ENCODE results near the gene CD2AP. TPM values are rescaled to one million over a fixed set of nuclear protein-coding genes. Genes with fewer than 3 reads are reported as not detected.

The CD2AP gene
- total RNA-seq, 4 donors from 2014 or later: 21.2 to 34.4 (median 24.5) TPM

DNA sequence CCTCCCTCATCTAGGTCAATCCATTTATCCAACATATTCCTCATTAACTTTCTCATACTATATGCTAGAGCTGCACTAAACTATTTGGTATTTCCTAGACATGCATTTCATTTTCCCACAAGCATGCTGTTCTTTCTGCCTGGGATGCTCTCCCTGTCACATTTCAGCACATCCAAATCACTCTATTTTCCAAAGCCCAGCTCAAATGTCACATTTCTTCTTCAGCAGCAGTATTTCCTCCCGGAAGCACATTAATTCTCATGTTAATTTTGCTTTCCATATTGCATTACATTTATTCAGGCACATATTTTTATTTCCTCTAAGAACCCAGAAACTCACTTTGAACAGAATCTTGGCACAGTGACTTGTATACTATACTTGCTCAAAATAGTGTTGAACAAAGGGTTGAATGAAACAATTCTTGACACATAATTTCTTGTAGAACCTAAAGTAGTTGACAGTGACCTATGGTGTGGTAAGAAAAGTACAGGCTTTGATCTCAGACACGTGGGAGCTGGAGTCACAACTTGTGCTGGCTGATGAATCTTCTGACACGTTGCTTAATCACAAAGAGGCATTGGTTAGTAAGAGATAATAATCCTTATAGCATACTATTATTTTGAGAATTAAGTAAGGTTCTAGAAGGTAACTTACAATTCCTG is 30.8 kb upstream of the CD2AP start:
- TF ChIP-seq EP300 (IDR thresholded peaks at IDR 0.05) (no peak), POLR2A (IDR thresholded peaks at IDR 0.05) (no peak), POLR2AphosphoS5 (IDR thresholded peaks at IDR 0.05) (no peak)
- TF ChIP-seq, protein P1, sequence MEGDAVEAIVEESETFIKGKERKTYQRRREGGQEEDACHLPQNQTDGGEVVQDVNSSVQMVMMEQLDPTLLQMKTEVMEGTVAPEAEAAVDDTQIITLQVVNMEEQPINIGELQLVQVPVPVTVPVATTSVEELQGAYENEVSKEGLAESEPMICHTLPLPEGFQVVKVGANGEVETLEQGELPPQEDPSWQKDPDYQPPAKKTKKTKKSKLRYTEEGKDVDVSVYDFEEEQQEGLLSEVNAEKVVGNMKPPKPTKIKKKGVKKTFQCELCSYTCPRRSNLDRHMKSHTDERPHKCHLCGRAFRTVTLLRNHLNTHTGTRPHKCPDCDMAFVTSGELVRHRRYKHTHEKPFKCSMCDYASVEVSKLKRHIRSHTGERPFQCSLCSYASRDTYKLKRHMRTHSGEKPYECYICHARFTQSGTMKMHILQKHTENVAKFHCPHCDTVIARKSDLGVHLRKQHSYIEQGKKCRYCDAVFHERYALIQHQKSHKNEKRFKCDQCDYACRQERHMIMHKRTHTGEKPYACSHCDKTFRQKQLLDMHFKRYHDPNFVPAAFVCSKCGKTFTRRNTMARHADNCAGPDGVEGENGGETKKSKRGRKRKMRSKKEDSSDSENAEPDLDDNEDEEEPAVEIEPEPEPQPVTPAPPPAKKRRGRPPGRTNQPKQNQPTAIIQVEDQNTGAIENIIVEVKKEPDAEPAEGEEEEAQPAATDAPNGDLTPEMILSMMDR (IDR thresholded peaks at IDR 0.05): no peak
- Histone ChIP-seq H3K4me3 (no peak overlapping the region), H3K27me3 (no peaks in the 10 kb centered on the region), H3K36me3 (no peaks in the 10 kb centered on the region), H3K4me1 (no peaks in the 10 kb centered on the region), H3K27ac (no peak overlapping the region), H3K9me3 (no peaks in the 10 kb centered on the region)
- 0 to 26% methylated on average over 3 of the region's 3 CpGs for WGBS, 2 donors (ENCODE audit: low coverage in 1 of 2)
- no peak for ATAC-seq

DNA sequence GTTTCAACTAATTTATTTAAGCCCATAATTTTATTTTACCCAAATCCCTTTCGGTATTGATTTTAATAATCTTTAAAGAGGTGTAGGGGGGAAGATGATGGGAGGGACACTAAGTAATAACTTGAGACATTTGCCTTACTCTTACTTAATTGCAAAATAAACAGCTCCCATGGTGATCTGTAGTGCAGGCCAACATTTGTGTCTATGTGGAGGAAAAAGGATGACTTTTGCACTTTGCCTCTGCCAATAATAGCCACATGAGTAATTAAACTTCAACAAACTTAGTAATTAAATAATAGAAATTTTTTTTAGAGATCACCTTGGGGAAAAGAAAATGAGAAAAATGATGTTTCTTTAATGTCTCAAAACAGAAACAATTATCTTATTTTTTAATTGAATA is 29.9 kb upstream of the CD2AP start:
- Histone ChIP-seq H3K4me3 (no peak overlapping the region), H3K36me3 (no peaks in the 10 kb centered on the region), H3K9me3 (no peaks in the 10 kb centered on the region), H3K27me3 (no peaks in the 10 kb centered on the region), H3K4me1 (no peaks in the 10 kb centered on the region), H3K27ac (no peak overlapping the region)
- no peak for ATAC-seq
- WGBS, 2 donors (ENCODE audit: low coverage in 1 of 2): 81 to 83% methylated on average over 1 of the region's 1 CpG
- TF ChIP-seq, protein P1 (IDR thresholded peaks at IDR 0.05): no peak
- TF ChIP-seq EP300 (IDR thresholded peaks at IDR 0.05) (no peak), POLR2A (IDR thresholded peaks at IDR 0.05) (no peak), POLR2AphosphoS5 (IDR thresholded peaks at IDR 0.05) (no peak)

DNA sequence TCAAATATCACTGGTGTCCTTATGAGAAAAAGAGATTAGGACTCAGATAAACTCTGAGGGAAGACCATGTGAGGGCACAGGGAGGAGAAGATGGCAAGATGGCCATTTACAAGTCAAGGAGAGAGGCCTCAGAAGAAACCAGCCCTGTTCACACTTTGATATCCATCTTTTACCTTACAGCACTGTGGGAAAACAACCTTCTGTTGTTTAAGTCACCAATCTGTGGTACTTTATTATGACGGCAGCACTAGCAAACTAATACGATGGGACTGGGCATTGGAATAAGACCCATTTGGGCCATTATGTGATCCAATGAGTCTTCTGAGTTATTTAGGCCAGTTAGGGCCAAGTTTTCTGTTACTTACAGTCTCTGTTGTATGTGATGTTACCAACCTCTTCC is 26.4 kb upstream of the CD2AP start:
- ATAC-seq: no peak
- Histone ChIP-seq H3K27me3 (no peaks in the 10 kb centered on the region), H3K9me3 (no peaks in the 10 kb centered on the region), H3K27ac (no peak overlapping the region), H3K4me3 (no peak overlapping the region), H3K36me3 (no peaks in the 10 kb centered on the region), H3K4me1 (no peaks in the 10 kb centered on the region)
- 86 to 100% methylated on average over 2 of the region's 2 CpGs for WGBS, 2 donors (ENCODE audit: low coverage in 1 of 2)
- TF ChIP-seq POLR2A (IDR thresholded peaks at IDR 0.05) (no peak), POLR2AphosphoS5 (IDR thresholded peaks at IDR 0.05) (no peak), EP300 (IDR thresholded peaks at IDR 0.05) (no peak)
- TF ChIP-seq, protein P1 (IDR thresholded peaks at IDR 0.05): no peak

DNA sequence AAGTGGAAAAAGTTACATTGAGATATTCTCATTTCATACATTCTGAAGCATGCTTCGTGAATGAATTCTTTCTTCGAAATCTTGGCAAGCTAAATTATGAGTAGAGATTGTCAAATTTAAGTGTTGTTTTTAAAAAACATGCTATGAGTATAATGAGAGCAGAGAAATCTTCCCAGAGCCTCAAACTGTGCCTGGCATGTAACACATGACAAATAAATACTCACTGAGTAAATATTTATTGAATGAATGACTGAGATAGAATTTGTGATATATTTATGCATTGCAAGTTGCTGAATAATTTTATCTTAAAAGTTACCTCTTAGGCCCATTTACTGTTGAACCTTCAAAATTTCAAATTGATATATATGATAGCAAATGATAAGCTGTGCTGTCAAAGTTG is 24.7 kb upstream of the CD2AP start:
- no peaks in the 10 kb centered on the region for H3K36me3 ChIP-seq
- H3K27me3 ChIP-seq: no peaks in the 10 kb centered on the region
- no peak for ATAC-seq
- no peak overlapping the region for H3K4me3 ChIP-seq
- no peaks in the 10 kb centered on the region for H3K9me3 ChIP-seq
- TF ChIP-seq, protein P1 (IDR thresholded peaks at IDR 0.05): no peak
- TF ChIP-seq POLR2AphosphoS5 (IDR thresholded peaks at IDR 0.05): no peak
- no peak for TF ChIP-seq EP300 (IDR thresholded peaks at IDR 0.05)
- no peak for TF ChIP-seq POLR2A (IDR thresholded peaks at IDR 0.05)
- H3K27ac ChIP-seq: no peak overlapping the region
- WGBS, 2 donors (ENCODE audit: low coverage in 1 of 2): 56 to 69% methylated on average over 2 of the region's 2 CpGs
- H3K4me1 ChIP-seq: no peaks in the 10 kb centered on the region

DNA sequence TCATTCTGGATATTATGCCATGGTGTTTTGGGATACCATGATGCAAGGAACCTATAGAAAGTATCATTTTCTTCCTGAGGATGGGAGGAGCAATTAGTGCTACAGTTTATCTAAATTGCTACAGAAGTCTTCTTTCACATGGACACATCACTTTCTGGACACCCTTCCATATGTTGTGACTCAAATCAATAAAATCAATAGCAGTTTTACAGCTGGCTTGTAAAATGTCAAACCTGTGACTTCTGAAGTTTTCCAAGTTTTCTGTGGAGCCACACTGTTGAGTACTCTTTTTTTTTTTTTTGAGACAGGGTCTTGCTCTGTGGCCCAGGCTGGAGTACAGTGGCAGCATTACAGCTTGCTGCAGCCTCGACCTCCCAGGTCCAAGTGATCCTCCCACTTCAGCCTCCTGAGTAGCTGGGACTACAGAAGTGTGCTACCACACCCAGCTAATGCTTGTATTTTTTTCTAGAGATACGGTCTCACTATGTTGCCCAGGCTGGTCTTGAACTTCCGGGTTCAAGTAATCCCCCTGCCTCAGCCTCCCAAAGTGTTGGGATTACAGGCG is 24.1 kb upstream of the CD2AP start:
- no peak overlapping the region for H3K27ac ChIP-seq

More for the DNA sequence above, 24.1 kb upstream of the CD2AP start:
- Histone ChIP-seq H3K36me3 (no peaks in the 10 kb centered on the region), H3K4me3 (no peak overlapping the region), H3K9me3 (no peaks in the 10 kb centered on the region), H3K27me3 (no peaks in the 10 kb centered on the region), H3K4me1 (no peaks in the 10 kb centered on the region)
- WGBS, 2 donors (ENCODE audit: low coverage in 1 of 2): 100% methylated on average over 2 to 4 of the region's 4 CpGs
- ATAC-seq: no peak
- TF ChIP-seq POLR2AphosphoS5 (IDR thresholded peaks at IDR 0.05): no peak
- TF ChIP-seq POLR2A (IDR thresholded peaks at IDR 0.05): no peak
- no peak for TF ChIP-seq EP300 (IDR thresholded peaks at IDR 0.05)
- TF ChIP-seq, protein P1 (IDR thresholded peaks at IDR 0.05): no peak

Data from gastroesophageal sphincter (tissue), 4 donors.